Left renal cortex interstitium (tissue), 4 donors: Measurements from ENCODE around the gene ZNF524. TPM values are rescaled to one million over a fixed set of nuclear protein-coding genes. Genes with fewer than 3 reads are reported as not detected.
A peak's percentile ranks its signal among the peaks of the same experiment; 100 is the strongest.
"Not testable (repeated sequence)": the region's sequence is repeated elsewhere in the genome, so short reads cannot be mapped to it uniquely, and the experiment has no call there.

Experiments used
- DNase-seq, 4 donors: peaks; one replicate each; pipeline ENCODE4 v3.0.0-alpha.2; 2013; ENCODE audit warnings: low read depth in 4 of 4, low spot score in 2 of 4, missing footprints in 1 of 4
- polyA plus RNA-seq, 4 donors: library from polyadenylated mRNA; unstranded; fragments of 120-200 nt; gene quantifications; one replicate each; pipeline ENCODE4 v1.2.1, GENCODE V29; 2013; ENCODE audit not compliant: insufficient read length in 4 of 4

Gene ZNF524
- polyA plus RNA-seq, 4 donors: 5.3 to 14.8 (median 10.9) TPM

DNA sequence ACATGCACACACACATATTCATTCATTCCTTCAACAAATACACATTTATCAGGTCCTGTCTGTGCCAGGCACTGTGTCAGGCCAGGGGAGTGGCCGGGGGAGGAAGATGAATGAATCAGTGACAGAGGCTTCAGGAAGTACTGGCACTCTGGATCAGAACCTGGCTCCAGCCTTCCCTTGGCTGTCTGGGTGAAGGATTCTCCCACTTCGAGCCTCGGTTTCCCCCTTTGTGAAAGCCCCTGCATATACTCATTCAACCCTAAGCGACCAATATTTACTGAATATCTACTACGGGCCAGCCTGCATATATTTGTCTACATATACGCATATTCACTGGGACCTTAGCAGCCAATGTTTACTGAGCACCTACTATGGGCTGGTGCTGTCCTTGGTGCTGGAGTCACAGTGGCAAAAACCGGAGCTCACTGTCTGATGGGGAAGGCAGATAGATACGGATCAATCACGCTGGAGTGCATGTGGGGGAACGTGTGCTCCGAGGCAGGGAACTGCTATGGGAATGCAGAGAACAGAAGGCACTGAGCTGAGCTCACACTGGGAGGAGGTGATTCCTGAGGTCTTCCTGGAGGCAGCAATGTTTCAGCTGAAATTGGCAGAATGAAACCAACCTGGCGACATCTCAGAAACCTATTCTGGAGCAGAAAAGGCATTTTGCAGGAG, 18.8 kb upstream of the ZNF524 start:
- no peak for DNase-seq

DNA sequence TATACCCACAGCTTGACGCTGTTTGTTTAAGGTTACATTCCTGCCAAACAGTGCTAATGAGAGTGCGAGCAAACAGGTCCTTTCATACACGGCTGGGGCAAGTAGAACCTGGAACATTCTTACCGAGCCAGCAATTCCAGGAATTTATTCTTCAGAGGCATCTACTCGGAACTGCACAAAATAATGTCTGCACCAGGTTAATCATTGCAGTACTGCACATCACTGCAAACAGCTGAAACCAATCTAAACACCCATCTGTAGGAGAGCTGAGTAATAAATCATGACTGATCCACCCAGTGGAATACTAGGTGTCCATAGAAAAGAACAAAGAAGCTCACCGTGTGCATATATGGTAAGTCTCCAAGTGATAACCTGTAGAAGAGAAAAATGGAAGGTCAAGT, 18.3 kb upstream of the ZNF524 start:
- no peak for DNase-seq

DNA sequence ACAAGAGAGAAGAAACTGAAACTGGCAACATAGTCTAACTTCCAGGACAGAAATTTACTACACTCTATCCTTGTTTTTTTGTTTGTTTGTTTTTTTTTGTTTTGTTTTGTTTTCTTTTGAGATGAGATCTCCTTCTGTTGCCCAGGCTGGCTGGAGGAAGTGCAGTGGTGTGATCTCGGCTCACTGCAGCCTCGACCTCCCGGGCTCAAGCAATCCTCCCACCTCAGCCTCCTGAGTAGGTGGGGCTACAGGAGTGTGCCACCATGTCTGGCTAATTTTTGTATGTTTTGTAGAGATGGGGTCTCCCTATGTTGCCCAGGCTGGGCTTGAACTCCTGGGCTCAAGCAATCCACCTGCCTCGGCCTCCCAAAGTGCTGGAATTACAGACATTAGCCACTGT, 17.8 kb upstream of the ZNF524 start:
- DNase-seq: not testable (repeated sequence)

DNA sequence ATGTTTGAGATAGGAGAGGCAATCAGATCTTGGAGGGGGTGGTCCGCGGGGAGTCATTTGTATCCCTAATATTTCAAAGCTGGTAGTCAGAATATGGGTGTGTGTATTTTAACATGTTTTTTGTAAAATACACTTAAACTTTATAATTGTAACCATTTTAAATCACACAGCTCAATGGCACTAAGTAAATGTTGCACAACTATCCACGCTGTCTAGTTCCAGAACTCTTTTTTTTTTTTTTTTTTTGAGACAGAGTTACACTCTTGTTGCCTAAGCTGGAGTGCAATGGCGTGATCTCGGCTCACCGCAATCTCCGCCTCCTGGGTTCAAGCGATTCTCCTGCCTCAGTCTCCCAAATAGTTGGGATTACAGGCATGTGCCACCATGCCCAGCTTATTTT, 16.2 kb upstream of the ZNF524 start:
- not testable (repeated sequence) for DNase-seq

DNA sequence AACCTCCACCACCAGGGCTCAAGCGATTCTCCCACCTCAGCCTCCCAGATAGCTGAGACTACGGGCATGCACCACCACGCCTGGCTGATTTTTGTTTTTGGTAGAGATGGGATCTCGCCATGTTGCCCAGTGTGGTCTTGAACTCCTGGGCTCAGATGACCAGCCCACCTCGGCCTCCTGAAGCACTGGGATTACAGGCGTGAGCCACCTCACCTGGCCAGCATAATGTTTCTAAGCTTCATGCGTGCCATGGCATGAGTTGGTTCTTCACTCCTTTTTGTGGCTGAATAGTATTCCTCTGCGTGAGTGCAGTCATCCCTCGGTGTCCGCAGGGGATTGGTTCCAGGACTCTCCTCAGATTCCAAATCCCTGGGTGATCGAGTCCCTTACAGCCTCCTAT, 15.2 kb upstream of the ZNF524 start:
- DNase-seq: no peak

DNA sequence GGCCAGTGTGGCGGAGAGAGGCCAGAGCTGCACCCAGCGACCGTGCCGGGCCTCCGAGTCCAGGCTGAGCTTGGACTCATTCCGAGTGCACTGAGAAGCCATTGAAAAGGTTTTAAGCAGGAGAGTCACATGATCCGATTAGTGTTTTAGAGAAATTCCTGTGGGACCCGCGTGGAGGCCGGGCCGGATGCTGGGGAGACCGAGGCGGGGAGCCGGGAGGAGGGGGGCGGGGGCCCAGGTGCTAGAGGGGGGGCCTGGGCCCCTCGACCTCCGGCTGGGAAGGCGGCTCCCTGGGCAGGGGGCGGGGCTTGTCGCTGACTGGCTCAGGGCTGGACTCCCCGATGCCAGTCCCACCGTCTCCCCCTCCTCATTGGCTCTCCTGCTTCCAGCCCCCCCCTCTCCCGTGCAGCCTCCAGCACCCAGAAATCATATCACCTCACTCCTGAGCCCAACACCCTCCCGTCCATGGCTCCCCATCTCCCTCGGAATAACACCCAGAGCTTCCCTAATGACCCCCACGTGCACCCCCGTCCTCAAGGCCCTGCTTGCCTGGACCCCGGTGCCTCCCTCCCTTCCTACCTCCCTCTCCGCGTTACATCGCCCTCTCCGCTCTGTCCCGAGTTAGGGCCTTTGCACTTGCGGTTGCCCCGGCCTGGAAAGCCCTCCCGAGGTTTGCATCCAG, 14.3 kb upstream of the ZNF524 start:
- DNase-seq: peak in 1 of 4 donors; percentile 78

DNA sequence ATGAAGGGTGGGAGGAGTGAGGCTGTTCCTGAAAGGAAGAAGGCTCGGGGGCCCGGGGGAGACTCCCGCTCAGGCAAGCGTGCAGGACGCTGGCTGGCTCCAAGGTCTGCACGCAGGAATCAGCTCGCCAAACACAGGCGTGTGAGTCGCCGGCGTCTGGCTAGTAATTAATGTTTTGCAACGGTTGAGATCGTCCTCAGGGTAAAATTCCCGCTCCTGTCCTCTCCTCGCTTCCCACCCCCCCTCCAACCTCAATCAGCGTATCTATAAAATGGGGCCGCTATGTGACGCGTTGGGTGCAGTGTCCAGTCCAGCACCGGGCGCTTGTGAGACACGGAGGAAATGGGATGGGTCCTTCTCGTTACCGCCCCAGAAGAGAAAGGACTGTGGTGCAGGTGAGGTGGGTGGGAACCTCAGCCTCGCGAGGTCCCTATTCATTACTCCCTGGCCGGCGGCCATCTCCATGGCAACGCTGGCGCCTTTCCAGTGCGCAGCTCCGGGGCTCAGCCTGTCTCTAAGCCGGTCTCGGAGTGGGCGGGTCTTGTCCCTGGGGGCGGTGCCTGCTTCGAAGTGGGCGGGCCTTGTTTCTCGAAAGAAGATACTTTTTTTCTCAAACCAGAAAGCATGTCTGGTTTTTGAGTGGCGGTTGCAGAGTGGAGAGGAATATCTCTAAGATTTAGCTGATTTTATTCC, 13.0 kb upstream of the ZNF524 start:
- peak in 1 of 4 donors; percentile 94 for DNase-seq

DNA sequence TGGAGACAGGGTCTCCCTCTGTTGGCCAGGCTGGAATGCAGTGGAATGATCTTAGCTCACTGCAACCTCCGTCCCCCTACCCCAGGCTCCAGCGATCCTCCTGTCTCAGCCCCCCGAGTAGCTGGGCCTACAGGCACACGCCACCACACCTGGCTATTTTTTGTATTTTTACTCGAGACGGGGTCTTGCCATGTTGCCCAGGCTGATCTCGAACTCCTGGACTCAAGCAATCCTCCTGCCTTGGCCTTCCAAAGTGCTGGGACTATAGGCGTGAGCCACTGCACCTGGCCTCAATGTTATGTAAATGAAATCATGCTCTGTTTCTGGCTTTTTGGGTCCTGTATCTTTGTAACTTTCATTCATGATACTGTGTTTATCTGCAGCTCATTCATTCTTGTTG, 11.3 kb upstream of the ZNF524 start:
- no peak for DNase-seq

DNA sequence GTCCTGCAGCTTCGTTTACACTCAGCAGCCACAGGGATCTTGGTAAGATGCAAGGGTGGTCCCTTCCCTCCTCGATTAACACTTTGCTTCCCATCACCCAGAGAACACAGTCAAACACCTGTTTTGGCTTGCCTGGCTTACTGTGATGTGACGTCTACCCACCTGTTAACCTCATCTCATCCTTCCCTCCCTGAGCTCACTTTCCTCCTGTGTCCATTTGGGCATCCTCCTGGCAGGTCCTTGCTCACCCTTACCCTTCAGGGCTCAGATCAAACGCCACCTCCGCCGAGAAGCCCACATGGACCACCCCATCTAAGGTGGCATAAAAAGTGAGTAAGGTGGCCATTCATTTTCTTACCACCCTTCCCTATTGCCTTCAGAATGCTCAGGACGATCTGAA, 10.0 kb upstream of the ZNF524 start:
- DNase-seq: no peak

DNA sequence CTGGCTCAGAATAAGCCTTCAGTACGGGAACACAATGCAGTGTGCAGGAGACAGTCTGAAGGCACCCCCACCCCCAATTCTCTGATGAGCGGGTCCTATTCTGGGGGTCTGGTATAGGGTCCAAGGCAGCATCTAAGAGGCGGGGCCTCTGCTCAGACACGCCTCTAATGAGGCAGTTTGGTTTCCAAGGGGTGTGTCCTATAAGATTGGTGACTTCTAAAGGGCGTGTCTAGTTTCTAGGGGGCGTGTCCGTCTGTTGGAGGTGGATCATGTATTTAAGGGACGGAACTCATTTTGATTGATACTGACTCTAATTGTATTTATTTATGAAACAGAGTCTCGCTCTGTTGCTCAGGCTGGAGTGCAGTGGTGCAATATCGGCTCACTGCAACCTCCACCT, 9.5 kb upstream of the ZNF524 start:
- DNase-seq: no peak

DNA sequence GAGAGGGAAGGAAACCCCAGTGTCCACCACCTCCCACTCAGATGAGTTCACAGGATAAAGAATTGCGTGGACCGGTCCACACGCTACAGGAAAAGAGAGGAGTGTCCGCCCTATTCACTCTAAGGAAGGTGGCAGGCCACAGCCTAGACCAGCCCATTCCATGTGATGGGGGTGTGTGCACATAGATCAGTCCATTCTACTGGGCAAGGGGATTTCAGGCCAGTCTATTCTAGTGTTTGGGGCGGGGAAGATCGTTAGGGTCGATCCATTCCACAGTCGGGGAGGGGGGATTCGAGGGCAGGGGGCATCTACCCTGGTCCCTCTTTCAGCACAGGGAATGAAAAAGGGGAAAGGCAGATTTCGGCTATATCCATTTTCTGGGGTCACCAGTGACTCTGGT, 8.5 kb upstream of the ZNF524 start:
- DNase-seq: no peak

DNA sequence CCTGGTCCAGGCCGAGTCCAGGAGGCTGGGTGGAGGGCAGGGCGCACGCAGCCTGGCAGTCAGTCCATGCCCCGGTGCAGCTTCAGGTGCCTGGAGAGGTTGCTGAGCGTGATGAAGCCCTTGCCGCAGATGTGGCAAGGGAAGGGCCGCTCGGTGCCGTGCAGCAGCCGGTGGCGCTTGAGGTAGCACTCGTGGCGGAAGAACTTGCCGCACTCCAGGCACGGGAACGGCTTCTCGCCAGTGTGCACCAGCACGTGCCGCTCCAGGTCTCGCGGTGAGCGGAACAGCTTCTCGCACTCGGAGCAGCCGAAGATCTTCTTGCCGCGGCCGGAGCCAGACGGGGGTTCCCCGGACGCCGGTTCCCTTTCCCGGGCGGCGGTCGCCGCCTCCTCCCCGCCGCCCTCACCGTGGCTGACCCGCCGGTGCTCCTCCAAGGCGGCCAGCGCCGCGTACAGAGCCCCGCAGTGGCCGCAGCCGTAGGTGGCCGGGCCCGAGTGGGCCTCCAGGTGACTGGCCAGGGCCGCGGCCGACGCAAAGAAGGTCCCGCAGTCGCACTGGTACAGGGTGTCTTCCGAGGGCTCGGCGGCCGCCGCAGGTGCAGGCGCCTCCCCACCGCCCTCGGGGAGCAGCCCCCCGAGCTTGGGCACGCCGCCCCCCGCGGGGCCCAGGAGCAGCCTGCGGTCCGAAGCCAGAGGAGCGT, 7.5 kb upstream of the ZNF524 start:
- no peak for DNase-seq

DNA sequence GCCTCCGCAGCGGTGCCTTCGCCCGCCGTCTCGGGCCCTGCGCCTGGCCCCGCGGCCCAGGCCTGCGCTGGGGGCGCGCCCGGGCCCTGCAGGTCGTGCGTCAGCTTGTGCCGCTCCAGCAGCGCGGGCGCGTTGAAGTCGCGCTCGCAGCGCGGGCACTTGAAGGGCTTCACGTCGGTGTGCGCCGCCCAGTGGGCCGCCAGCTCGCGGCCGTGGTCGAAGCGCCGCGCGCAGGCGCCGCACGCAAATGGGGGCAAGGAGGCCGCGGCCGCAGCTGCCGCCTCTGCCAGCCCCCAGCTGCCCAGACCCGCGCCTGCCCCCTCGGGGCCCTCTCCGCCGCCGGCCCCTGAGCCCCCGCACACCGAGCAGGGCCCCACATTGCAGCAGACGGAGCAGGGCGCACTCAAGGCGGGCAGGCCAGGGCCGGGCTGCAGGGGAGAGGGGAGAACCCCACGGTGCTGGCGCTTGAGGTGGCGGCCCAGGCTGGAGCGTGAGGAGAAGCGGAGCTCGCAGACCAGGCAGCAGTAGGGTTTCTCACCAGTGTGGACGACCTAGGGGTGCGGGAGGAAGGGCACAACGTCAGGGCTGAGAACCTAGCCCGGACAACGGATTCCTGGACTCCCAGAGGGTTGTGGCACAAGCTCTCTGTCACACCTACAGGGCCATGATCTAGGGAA, 6.9 kb upstream of the ZNF524 start:
- no peak for DNase-seq

DNA sequence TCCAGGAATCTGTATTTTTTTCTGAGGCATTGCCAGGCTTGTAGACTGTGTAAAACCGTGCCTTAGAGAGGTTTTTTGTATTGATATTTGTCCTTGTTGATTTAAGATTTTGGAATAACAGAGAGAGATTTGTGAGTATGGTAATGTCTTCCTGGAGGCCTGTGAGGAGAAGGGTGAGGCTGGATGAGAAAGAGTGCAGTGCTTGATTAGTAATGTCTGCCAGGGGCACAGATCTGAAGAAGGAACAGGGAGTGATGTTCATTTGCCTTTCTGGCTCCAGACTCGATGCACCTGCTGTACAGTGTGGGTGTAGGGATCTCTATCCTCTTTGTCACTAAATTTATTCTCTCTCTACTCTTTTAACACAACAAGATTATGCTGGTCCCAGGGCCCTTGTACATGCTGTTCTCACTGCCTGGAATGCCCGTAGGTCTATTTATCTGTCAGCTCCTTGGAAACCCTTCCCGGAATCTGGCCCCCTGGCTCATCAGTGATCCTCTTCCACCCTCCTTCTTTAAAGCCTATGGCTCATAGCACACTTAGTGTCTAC, 5.0 kb upstream of the ZNF524 start:
- no peak for DNase-seq

DNA sequence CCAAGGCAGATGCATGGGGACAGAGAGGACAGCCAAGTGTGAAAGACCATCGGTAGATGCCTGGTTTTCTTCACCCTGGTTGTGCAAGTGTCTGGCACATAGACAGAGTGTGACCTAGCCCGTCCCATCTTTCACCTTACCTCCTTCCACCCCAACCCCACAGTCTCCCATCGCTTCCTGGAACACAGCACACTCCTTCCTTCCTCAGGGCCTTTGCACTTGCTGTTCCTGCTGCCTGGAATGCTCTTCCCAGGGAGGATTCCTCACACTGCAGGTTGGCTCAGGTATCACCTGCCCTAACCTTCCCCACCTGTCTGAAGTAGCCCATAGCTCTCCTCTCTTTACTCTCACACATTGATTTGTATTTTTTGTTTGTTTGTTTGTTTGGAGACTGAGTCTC, 3.8 kb upstream of the ZNF524 start:
- DNase-seq: no peak

DNA sequence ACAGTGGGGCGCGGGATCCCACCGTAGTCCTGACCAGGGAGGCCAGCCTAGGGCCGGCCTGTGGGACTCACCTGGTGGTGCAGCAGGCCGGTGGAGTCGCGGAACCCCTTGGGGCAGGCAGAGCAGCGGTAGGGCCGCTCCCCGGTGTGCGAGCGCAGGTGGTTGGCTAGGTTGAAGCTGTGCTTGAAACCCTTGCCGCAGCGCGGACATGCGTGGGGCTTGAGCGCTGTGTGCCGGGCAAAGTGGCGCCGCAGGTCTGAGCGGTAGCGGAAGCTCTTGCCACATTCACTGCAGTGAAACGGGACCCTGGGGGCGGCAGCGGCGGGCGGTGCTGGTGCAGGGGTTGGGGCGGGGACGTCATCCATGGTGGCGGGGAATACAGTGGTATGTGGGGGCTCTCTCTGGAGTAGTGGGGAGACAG, 2.6 kb upstream of the ZNF524 start:
- DNase-seq: no peak

DNA sequence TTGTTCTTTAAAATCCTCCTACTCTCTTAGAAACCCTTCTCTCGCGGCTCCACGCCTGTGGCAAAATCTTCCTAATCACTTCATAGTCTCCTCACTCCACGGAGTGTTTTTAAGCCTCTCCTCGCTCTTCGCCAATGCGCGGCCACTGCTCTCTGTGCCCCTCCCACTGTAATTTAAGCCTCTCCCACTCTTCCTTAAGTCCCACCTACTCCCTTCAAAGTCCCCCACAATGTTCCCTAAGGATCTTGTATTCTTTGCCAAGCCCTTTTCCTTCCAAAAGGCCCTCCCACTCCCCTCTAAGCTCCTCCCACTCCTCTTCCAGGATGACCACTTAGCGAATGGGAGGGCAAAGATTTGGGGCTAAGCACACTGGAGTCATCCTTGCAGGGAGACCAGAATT, 2.1 kb upstream of the ZNF524 start:
- no peak for DNase-seq

DNA sequence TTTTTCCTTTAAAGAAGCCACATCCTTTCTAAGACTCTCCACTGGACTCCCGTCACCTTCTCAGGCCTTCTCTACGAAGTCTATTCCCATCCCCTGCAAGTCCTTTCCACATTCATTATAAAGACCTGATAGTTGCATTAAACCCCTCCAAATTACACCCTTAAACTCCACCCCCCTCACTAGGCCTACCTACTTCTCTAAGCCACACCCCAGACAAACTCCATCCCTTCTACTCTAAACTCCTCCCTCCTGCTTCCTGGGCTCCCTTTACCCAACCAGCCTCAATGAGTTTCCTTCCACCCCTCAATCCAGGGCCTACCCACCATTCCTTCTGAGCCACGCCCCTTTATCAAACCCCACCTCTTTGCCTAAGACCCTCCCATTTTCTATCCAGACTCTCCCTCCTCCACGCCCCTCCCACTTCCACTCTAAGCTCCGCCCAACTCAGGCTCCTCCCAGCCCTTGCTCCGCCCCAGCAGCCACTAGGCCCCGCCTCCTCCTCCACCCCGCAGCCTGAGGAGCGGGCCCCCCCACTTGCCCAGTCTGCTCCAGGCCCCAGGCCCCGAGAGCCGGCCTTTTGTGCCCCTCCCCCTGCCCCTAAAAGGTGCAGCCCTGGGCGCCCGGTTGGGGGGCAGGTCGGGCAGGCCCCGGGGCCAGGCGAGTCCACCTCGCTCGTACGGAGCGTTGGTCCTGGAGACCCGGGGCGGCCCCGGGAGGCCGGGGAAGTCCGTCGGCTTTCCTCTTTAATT, 1.2 kb upstream of the ZNF524 start:
- peak in 1 of 4 donors; percentile 85 for DNase-seq

DNA sequence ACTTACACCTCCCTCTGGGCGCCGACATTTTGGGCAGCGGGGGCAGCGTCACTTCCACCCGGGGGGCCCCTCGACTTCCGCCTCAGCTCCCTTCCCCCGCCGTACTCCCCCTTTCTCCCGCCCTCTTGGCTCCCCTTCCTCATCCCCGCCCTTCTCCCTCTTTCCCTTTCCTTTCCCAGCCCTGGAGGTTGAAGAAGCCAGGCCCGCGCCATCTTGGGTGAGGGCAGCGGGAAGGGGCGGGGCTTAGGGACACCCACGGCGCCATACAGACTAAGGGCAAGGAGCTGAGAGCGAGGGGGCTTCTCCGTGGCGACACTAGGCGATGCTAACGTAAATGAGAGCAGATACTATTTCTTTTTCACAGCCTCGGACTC, 633 bp upstream of the ZNF524 start, which contains the start of gene FIZ1:
FIZ1 (minus strand) TSS at position 50 of the 374 bp plus-strand sequence. CDS start 1,652 bp downstream, outside the sequence.
- DNase-seq: peak; percentile 99 to 100 (median 99)

DNA sequence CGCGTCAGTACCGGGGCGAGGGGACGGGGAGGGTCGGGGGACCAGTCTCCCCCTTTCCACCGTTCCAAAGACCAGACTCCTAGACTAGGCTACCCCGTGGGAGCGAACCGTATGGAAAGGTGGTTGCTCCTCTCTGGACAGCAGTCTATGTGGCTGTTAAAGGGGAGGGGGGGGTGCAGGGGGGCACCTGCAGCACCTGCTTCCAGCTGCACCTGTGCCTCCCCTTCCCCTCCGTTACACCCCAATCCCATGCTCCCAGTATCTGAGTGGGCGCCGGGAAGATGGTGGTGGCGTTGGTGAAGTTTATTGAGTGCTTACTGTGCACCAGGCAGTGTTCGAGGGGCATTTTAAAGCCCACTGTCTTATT, 557 bp downstream of the ZNF524 start:
- no peak for DNase-seq
